B cell (primary cell): Measurements from ENCODE around the gene CFAP97D2. TPM values are rescaled to one million over a fixed set of nuclear protein-coding genes. Genes with fewer than 3 reads are reported as not detected.

Experiments
- polyA plus RNA-seq: library from polyadenylated mRNA; depleted of rRNA; stranded (reverse); fragments of >200 nt; gene quantifications from 2 replicates; pipeline ENCODE4 v1.2.3, GENCODE V29; 2012
- small RNA-seq: library from RNA; depleted of rRNA; stranded (forward); fragments of <200 nt; gene quantifications from one replicate; pipeline ENCODE3, GENCODE V24; 2012; ENCODE audit warnings: low replicate concordance, low read depth; ENCODE audit not compliant: insufficient read length
- total RNA-seq, 2 donors: library from RNA; stranded (reverse); fragments of 120-200 nt in 1 of 2; gene quantifications; 1 replicate in 1 of 2; 2 replicates in 1 of 2; pipeline versions ENCODE4 v1.2.3 to v1.2.4, GENCODE V29; 2013 to 2022

CFAP97D2 gene
- total and polyA plus RNA-seq, 2 donors (not counting 1 experiment from before 2014, with no cell fraction given) = 0.09 to 0.22 TPM

Small RNAs within 50 kb of the gene (small RNA-seq; reads per million reads assigned to genes)
- not detected for gene MIR548AR

Other genes with a start within 250 kb of the CFAP97D2 start
- gene C13orf46, start 205.2 kb upstream of the CFAP97D2 start, total RNA-seq = 4.8 and 5.4 TPM in 2 replicates
- 1.2 and 1.4 TPM in 2 replicates for gene C13orf46, start 205.2 kb upstream of the CFAP97D2 start, polyA plus RNA-seq
- gene RASA3, start 46.6 kb upstream of the CFAP97D2 start, total RNA-seq = 87.4 and 88.8 TPM in 2 replicates
- 45.9 and 54.2 TPM in 2 replicates for gene RASA3, start 46.6 kb upstream of the CFAP97D2 start, polyA plus RNA-seq
- 121 and 127 TPM in 2 replicates for gene CDC16, start 55.6 kb downstream of the CFAP97D2 start, total RNA-seq
- 94.8 and 137 TPM in 2 replicates for gene CDC16, start 55.6 kb downstream of the CFAP97D2 start, polyA plus RNA-seq
- 106 and 109 TPM in 2 replicates for gene UPF3A, start 102.3 kb downstream of the CFAP97D2 start, total RNA-seq
- 72.9 and 115 TPM in 2 replicates for gene UPF3A, start 102.3 kb downstream of the CFAP97D2 start, polyA plus RNA-seq
- gene CHAMP1, start 135.2 kb downstream of the CFAP97D2 start, total RNA-seq = 32.6 and 34.7 TPM in 2 replicates
- gene CHAMP1, start 135.2 kb downstream of the CFAP97D2 start, polyA plus RNA-seq = 12.7 and 14.5 TPM in 2 replicates